ENCODE data around the gene ENO1. TPM values are rescaled to one million over a fixed set of nuclear protein-coding genes. Genes with fewer than 3 reads are reported as not detected.
A peak's percentile ranks its signal among the peaks of the same experiment; 100 is the strongest.
"Not testable (repeated sequence)": the region's sequence is repeated elsewhere in the genome, so short reads cannot be mapped to it uniquely, and the experiment has no call there.

The ENO1 gene
- total and polyA plus RNA-seq, 2 donors (not counting 3 experiments of a cell fraction or from before 2014, with no cell fraction given), result 1,111 to 1,593 TPM

GRCh38 chr1:8886589-8886988 lies 8.1 kb upstream of the ENO1 start:
- Histone ChIP-seq H3K4me2 (ENCODE audit: insufficient read depth, low read length) (no peak overlapping the region), H3K27me3 (ENCODE audit: control insufficient read depth in 2 of 2, insufficient read depth in 2 of 2, low read length in 2 of 2) (peaks cover 0 to 1% of the 10 kb centered on the region in 2 experiments), H3K36me3 (ENCODE audit: control insufficient read depth in 2 of 2, extremely low read depth in 1 of 2, insufficient read depth in 2 of 2, low read length in 2 of 2) (no peaks in the 10 kb centered on the region), H2AFZ (ENCODE audit: low read depth, low read length) (no peak overlapping the region), H3K4me1 (ENCODE audit: control insufficient read depth, extremely low read depth, insufficient read depth, low read length) (no peaks in the 10 kb centered on the region), H3K9ac (replicated peaks; ENCODE audit: extremely low read depth, insufficient read depth, low read length) (no peak overlapping the region), H3K9me1 (replicated peaks; ENCODE audit: control insufficient read depth, extremely low read depth, insufficient read depth, low read length) (no peaks in the 10 kb centered on the region), H3K27ac (ENCODE audit: insufficient read depth, low read depth, low read length) (no peak overlapping the region), H3K9me3 (replicated peaks; ENCODE audit: control insufficient read depth, insufficient read depth, low read length) (no peaks in the 10 kb centered on the region), H4K20me1 (replicated peaks; ENCODE audit: control insufficient read depth, extremely low read depth, insufficient read depth, low read length) (no peaks in the 10 kb centered on the region), H3K4me3 (replicated peaks in 1 of 3; ENCODE audit: insufficient read depth in 1 of 3, low read depth in 1 of 3, low read length in 3 of 3) (no peak overlapping the region), H3K79me2 (ENCODE audit: control insufficient read depth, insufficient read depth, low read length) (no peaks in the 10 kb centered on the region)
- intact Hi-C loops (cut with micrococcal nuclease) (no loop called here), dilution Hi-C loops (cut with MboI; ENCODE audit: extremely low pct_ligation_motif_present, low sequenced_read_pairs) (no loop called here)
- BruUV-seq (replicated peaks), result no TSS peak
- peak; percentile 28 for FAIRE-seq
- TF ChIP-seq POLR2A (IDR thresholded peaks at IDR 0.05; ENCODE audit: low read depth, low read length) (no peak), POLR2AphosphoS5 (IDR thresholded peaks at IDR 0.05; ENCODE audit: insufficient read depth, low read depth, low read length) (no peak), FOS (IDR thresholded peaks at IDR 0.05; ENCODE audit: borderline replicate concordance, insufficient read depth, low read length) (no peak), GATA2 (IDR thresholded peaks at IDR 0.05; ENCODE audit: insufficient read depth, insufficient read length, low read depth, low read length) (no peak), CTCF (IDR thresholded peaks at IDR 0.05; ENCODE audit: extremely low read depth in 1 of 2, insufficient read depth in 1 of 2, low read depth in 1 of 2, low read length in 2 of 2) (no peak), EZH2 (IDR thresholded peaks at IDR 0.05; ENCODE audit: borderline replicate concordance, low read depth, low read length, severe bottlenecking) (no peak), JUN (IDR thresholded peaks at IDR 0.05; ENCODE audit: borderline replicate concordance, insufficient read depth, insufficient read length, low read depth) (no peak), MAX (IDR thresholded peaks at IDR 0.05; ENCODE audit: insufficient read depth, insufficient read length) (no peak), MYC (IDR thresholded peaks at IDR 0.05; ENCODE audit: low read depth, low read length) (no peak)
- ChIA-PET POLR2A (no interaction called here), CTCF (interaction anchor here (1.2 to 2.0 kb wide), 2 partner anchors 28 to 118 kb away, joined by 6 read pairs; no protein-coding TSS in a partner anchor)
- DNase-seq (ENCODE audit: low read depth, low spot score), result no peak

GRCh38 chr1:8886031-8886524 lies 7.6 kb upstream of the ENO1 start:
- DNase-seq (ENCODE audit: low read depth, low spot score); H3K79me2 ChIP-seq (ENCODE audit: control insufficient read depth, insufficient read depth, low read length); H3K9me3 ChIP-seq (replicated peaks; ENCODE audit: control insufficient read depth, insufficient read depth, low read length); FAIRE-seq; POLR2A ChIA-PET; BruUV-seq (replicated peaks); dilution Hi-C loops (cut with MboI; ENCODE audit: extremely low pct_ligation_motif_present, low sequenced_read_pairs); H3K27me3 ChIP-seq (ENCODE audit: control insufficient read depth in 2 of 2, insufficient read depth in 2 of 2, low read length in 2 of 2); H4K20me1 ChIP-seq (replicated peaks; ENCODE audit: control insufficient read depth, extremely low read depth, insufficient read depth, low read length); H3K36me3 ChIP-seq (ENCODE audit: control insufficient read depth in 2 of 2, extremely low read depth in 1 of 2, insufficient read depth in 2 of 2, low read length in 2 of 2); H2AFZ ChIP-seq (ENCODE audit: low read depth, low read length); H3K4me2 ChIP-seq (ENCODE audit: insufficient read depth, low read length); H3K9me1 ChIP-seq (replicated peaks; ENCODE audit: control insufficient read depth, extremely low read depth, insufficient read depth, low read length); H3K27ac ChIP-seq (ENCODE audit: insufficient read depth, low read depth, low read length); H3K9ac ChIP-seq (replicated peaks; ENCODE audit: extremely low read depth, insufficient read depth, low read length); H3K4me1 ChIP-seq (ENCODE audit: control insufficient read depth, extremely low read depth, insufficient read depth, low read length); H3K4me3 ChIP-seq (replicated peaks in 1 of 3; ENCODE audit: insufficient read depth in 1 of 3, low read depth in 1 of 3, low read length in 3 of 3); intact Hi-C loops (cut with micrococcal nuclease): not testable (repeated sequence)
- CTCF ChIA-PET, result interaction anchor here (1.2 to 2.0 kb wide), 2 partner anchors 27 to 119 kb away, joined by 6 read pairs; no protein-coding TSS in a partner anchor

- H3K4me3 ChIP-seq (replicated peaks in 1 of 3; ENCODE audit: insufficient read depth in 1 of 3, low read depth in 1 of 3, low read length in 3 of 3); H4K20me1 ChIP-seq (replicated peaks; ENCODE audit: control insufficient read depth, extremely low read depth, insufficient read depth, low read length); FAIRE-seq; H3K4me2 ChIP-seq (ENCODE audit: insufficient read depth, low read length); dilution Hi-C loops (cut with MboI; ENCODE audit: extremely low pct_ligation_motif_present, low sequenced_read_pairs); H3K79me2 ChIP-seq (ENCODE audit: control insufficient read depth, insufficient read depth, low read length); H3K36me3 ChIP-seq (ENCODE audit: control insufficient read depth in 2 of 2, extremely low read depth in 1 of 2, insufficient read depth in 2 of 2, low read length in 2 of 2); H3K9ac ChIP-seq (replicated peaks; ENCODE audit: extremely low read depth, insufficient read depth, low read length); H2AFZ ChIP-seq (ENCODE audit: low read depth, low read length); H3K9me3 ChIP-seq (replicated peaks; ENCODE audit: control insufficient read depth, insufficient read depth, low read length); H3K27ac ChIP-seq (ENCODE audit: insufficient read depth, low read depth, low read length); CTCF ChIA-PET; H3K9me1 ChIP-seq (replicated peaks; ENCODE audit: control insufficient read depth, extremely low read depth, insufficient read depth, low read length); DNase-seq (ENCODE audit: low read depth, low spot score); intact Hi-C loops (cut with micrococcal nuclease); H3K27me3 ChIP-seq (ENCODE audit: control insufficient read depth in 2 of 2, insufficient read depth in 2 of 2, low read length in 2 of 2); BruUV-seq (replicated peaks): not testable (repeated sequence)
- peaks cover 13% of the 10 kb centered on the region for H3K4me1 ChIP-seq (ENCODE audit: control insufficient read depth, extremely low read depth, insufficient read depth, low read length)
- POLR2A ChIA-PET, result interaction anchor here (0.7 kb wide), 1 partner anchor 679 kb away, joined by 4 read pairs; no protein-coding TSS in a partner anchor
Observed at GRCh38 chr1:8884105-8884504, 5.6 kb upstream of the ENO1 start.

Measured in endothelial cell of umbilical vein (primary cell).